ENCODE measurements around the gene EXD2. TPM values are rescaled to one million over a fixed set of nuclear protein-coding genes. Genes with fewer than 3 reads are reported as not detected.
"Not testable (repeated sequence)": the region's sequence is repeated elsewhere in the genome, so short reads cannot be mapped to it uniquely, and the experiment has no call there.

Gene EXD2
- total and polyA plus RNA-seq, 9 donors, result 11.3 to 23.1 (median 17.0) TPM

GRCh38 chr14:69199786-69200185, 8.5 kb downstream of the EXD2 start:
- Histone ChIP-seq H3K27ac (no peak overlapping the region), H3K4me1 (ENCODE audit: insufficient read depth) (no peaks in the 10 kb centered on the region), H3K4me3 (no peak overlapping the region), H3K36me3 (no peaks in the 10 kb centered on the region), H3K27me3 (no peaks in the 10 kb centered on the region), H3K9me3 (no peaks in the 10 kb centered on the region)
- WGBS, 3 donors, result 71 to 77% (median 73%) methylated on average over 10 of the region's 10 CpGs
- TF ChIP-seq POLR2A (IDR thresholded peaks at IDR 0.05), result no peak
- TF ChIP-seq CTCF (IDR thresholded peaks at IDR 0.05), result no peak
- no peak for TF ChIP-seq EP300 (IDR thresholded peaks at IDR 0.05)
- no peak for DNase-seq
- intact Hi-C loops (cut with DNase I), result no loop called here

GRCh38 chr14:69204753-69205152, 13.5 kb downstream of the EXD2 start:
- peaks cover 3% of the 10 kb centered on the region for H3K4me1 ChIP-seq (ENCODE audit: insufficient read depth)
- H3K36me3 ChIP-seq, result no peaks in the 10 kb centered on the region
- H3K9me3 ChIP-seq, result no peaks in the 10 kb centered on the region
- no peak for DNase-seq
- no peaks in the 10 kb centered on the region for H3K27me3 ChIP-seq
- TF ChIP-seq POLR2A (IDR thresholded peaks at IDR 0.05) (no peak), EP300 (IDR thresholded peaks at IDR 0.05) (no peak), CTCF (IDR thresholded peaks at IDR 0.05) (no peak)
- no peak overlapping the region for H3K4me3 ChIP-seq
- H3K27ac ChIP-seq, result no peak overlapping the region
- intact Hi-C loops (cut with DNase I), result no loop called here

- DNase-seq, result no peak
- 97 to 99% (median 98%) methylated on average over 7 of the region's 7 CpGs for WGBS, 3 donors
Observed at GRCh38 chr14:69207435-69208041, 16.2 kb downstream of the EXD2 start.

GRCh38 chr14:69208666-69209065, 17.4 kb downstream of the EXD2 start:
- TF ChIP-seq EP300 (IDR thresholded peaks at IDR 0.05), result no peak
- TF ChIP-seq POLR2A (IDR thresholded peaks at IDR 0.05), result no peak
- TF ChIP-seq CTCF (IDR thresholded peaks at IDR 0.05), result no peak
- WGBS, 3 donors, result 95 to 96% (median 95%) methylated on average over 5 of the region's 5 CpGs
- no peaks in the 10 kb centered on the region for H3K36me3 ChIP-seq
- peaks cover 3% of the 10 kb centered on the region for H3K4me1 ChIP-seq (ENCODE audit: insufficient read depth)
- no peak for DNase-seq
- no peak overlapping the region for H3K4me3 ChIP-seq
- no peaks in the 10 kb centered on the region for H3K9me3 ChIP-seq
- no peaks in the 10 kb centered on the region for H3K27me3 ChIP-seq
- no peak overlapping the region for H3K27ac ChIP-seq
- intact Hi-C loops (cut with DNase I), result no loop called here

More at GRCh38 chr14:69207435-69208041, 16.2 kb downstream of the EXD2 start:
- Histone ChIP-seq H3K36me3 (no peaks in the 10 kb centered on the region), H3K27me3 (no peaks in the 10 kb centered on the region), H3K4me3 (no peak overlapping the region), H3K27ac (no peak overlapping the region), H3K9me3 (no peaks in the 10 kb centered on the region), H3K4me1 (ENCODE audit: insufficient read depth) (peaks cover 3% of the 10 kb centered on the region)
- intact Hi-C loops (cut with DNase I), result no loop called here
- TF ChIP-seq EP300 (IDR thresholded peaks at IDR 0.05), result no peak

- Histone ChIP-seq H3K4me1 (ENCODE audit: insufficient read depth) (no peaks in the 10 kb centered on the region), H3K27me3 (no peaks in the 10 kb centered on the region), H3K4me3 (no peak overlapping the region), H3K9me3 (no peaks in the 10 kb centered on the region), H3K36me3 (no peaks in the 10 kb centered on the region), H3K27ac (no peak overlapping the region)
- 62 to 77% (median 67%) methylated on average over 2 of the region's 2 CpGs for WGBS, 3 donors
- TF ChIP-seq POLR2A (IDR thresholded peaks at IDR 0.05), result no peak
- no peak for TF ChIP-seq CTCF (IDR thresholded peaks at IDR 0.05)
- no peak for TF ChIP-seq EP300 (IDR thresholded peaks at IDR 0.05)
- intact Hi-C loops (cut with DNase I), result no loop called here
- DNase-seq, result no peak
Observed at GRCh38 chr14:69214393-69214792, 23.1 kb downstream of the EXD2 start.

- H3K27me3 ChIP-seq; intact Hi-C loops (cut with DNase I); H3K9me3 ChIP-seq; H3K4me1 ChIP-seq (ENCODE audit: insufficient read depth); DNase-seq; H3K27ac ChIP-seq; H3K4me3 ChIP-seq; H3K36me3 ChIP-seq: not testable (repeated sequence)
- 97 to 100% (median 99%) methylated on average over 2 to 3 of the region's 3 CpGs for WGBS, 3 donors
Observed at GRCh38 chr14:69217663-69218062, 26.4 kb downstream of the EXD2 start.

Measured in ovary (tissue), 9 donors.